ENCODE data around the gene RBFOX2. TPM values are rescaled to one million over a fixed set of nuclear protein-coding genes. Genes with fewer than 3 reads are reported as not detected.

Gene RBFOX2
- total and polyA plus RNA-seq, 2 donors (not counting 1 experiment from before 2014, with no cell fraction given) = not detected

DNA sequence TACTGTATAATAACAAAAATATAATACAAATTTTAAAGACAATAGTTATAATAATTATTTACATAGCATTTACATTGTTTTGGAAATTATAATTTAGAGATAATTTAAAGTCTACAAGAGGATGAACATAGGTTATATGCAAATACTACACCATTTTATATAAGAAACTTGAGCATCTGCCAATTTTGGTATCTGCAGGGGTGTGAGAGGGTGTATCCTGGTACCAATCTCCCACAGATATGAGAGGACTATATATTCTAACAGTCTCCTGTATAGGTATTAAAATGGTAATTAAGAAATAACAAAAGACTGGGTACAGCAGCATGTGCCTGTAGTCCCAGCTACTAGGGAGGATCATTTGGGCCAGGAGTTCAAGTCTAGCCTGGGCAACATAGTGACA lies 176.5 kb downstream of the RBFOX2 start:
- TF ChIP-seq CTCF (IDR thresholded peaks at IDR 0.05) = no peak
- no peak for TF ChIP-seq EZH2 (IDR thresholded peaks at IDR 0.05; ENCODE audit: borderline replicate concordance, insufficient read depth, low read depth, low read length, poor library complexity, severe bottlenecking)
- no peak overlapping the region for H3K4me3 Mint-ChIP-seq
- H3K9me3 Mint-ChIP-seq (ENCODE audit: insufficient read depth) = no peaks in the 10 kb centered on the region
- no peak overlapping the region for H2AFZ ChIP-seq (ENCODE audit: insufficient read depth, low read depth, low read length, poor library complexity, severe bottlenecking)
- H3K4me3 ChIP-seq (ENCODE audit: control extremely low read depth in 1 of 5, extremely low read depth in 1 of 5, insufficient read depth in 1 of 5, low read depth in 2 of 5, low read length in 4 of 5) = no peak overlapping the region
- no peaks in the 10 kb centered on the region for H3K79me2 ChIP-seq (ENCODE audit: control insufficient read depth, insufficient read depth, low read length)
- no peaks in the 10 kb centered on the region for H3K36me3 ChIP-seq (replicated peaks in 1 of 2; ENCODE audit: control extremely low read depth in 1 of 2, control insufficient read depth in 1 of 2, extremely low read depth in 1 of 2, insufficient read depth in 2 of 2, low read length in 1 of 2)
- no peak overlapping the region for H3K4me2 ChIP-seq (replicated peaks; ENCODE audit: low read depth, low read length, poor library complexity, severe bottlenecking)
- no peaks in the 10 kb centered on the region for H4K20me1 ChIP-seq (ENCODE audit: control insufficient read depth, insufficient read depth, low read length, poor library complexity, severe bottlenecking)
- H3K27ac Mint-ChIP-seq = no peak overlapping the region
- H3K27ac ChIP-seq (ENCODE audit: low read length in 2 of 2) = no peak overlapping the region
- H3K4me1 ChIP-seq (ENCODE audit: control insufficient read depth in 2 of 2, insufficient read depth in 2 of 2, low read length in 2 of 2) = no peaks in the 10 kb centered on the region
- CTCF ChIA-PET = interaction anchor here (0.7 to 1.3 kb wide), 2 partner anchors 11 to 218 kb away, joined by 3 to 4 read pairs; no protein-coding TSS in a partner anchor
- H3K9me3 ChIP-seq (ENCODE audit: control extremely low read depth in 1 of 3, control insufficient read depth in 2 of 3, insufficient read depth in 1 of 3, low read length in 2 of 3) = no peaks in the 10 kb centered on the region
- no peaks in the 10 kb centered on the region for H3K4me1 Mint-ChIP-seq
- ATAC-seq (ENCODE audit: low read depth) = no peak
- no peaks in the 10 kb centered on the region for H3K27me3 ChIP-seq (replicated peaks in 1 of 4; ENCODE audit: control extremely low read depth in 1 of 4, control insufficient read depth in 3 of 4, insufficient read depth in 4 of 4, low read length in 3 of 4)
- no peak for DNase-seq
- POLR2A ChIA-PET = no interaction called here
- intact Hi-C loops (cut with micrococcal nuclease) = no loop called here
- peaks cover 3% of the 10 kb centered on the region for H3K27me3 Mint-ChIP-seq
- no peak overlapping the region for H3K9ac ChIP-seq (ENCODE audit: low read length)

- Histone ChIP-seq H3K36me3 (replicated peaks in 1 of 2; ENCODE audit: control extremely low read depth in 1 of 2, control insufficient read depth in 1 of 2, extremely low read depth in 1 of 2, insufficient read depth in 2 of 2, low read length in 1 of 2) (no peaks in the 10 kb centered on the region), H2AFZ (ENCODE audit: insufficient read depth, low read depth, low read length, poor library complexity, severe bottlenecking) (no peak overlapping the region), H3K27ac (ENCODE audit: low read length in 2 of 2) (no peak overlapping the region), H3K27me3 (replicated peaks in 1 of 4; ENCODE audit: control extremely low read depth in 1 of 4, control insufficient read depth in 3 of 4, insufficient read depth in 4 of 4, low read length in 3 of 4) (no peaks in the 10 kb centered on the region), H3K4me2 (replicated peaks; ENCODE audit: low read depth, low read length, poor library complexity, severe bottlenecking) (no peak overlapping the region), H3K4me1 (ENCODE audit: control insufficient read depth in 2 of 2, insufficient read depth in 2 of 2, low read length in 2 of 2) (no peaks in the 10 kb centered on the region), H3K9ac (ENCODE audit: low read length) (no peak overlapping the region), H4K20me1 (ENCODE audit: control insufficient read depth, insufficient read depth, low read length, poor library complexity, severe bottlenecking) (no peaks in the 10 kb centered on the region), H3K4me3 (ENCODE audit: control extremely low read depth in 1 of 5, extremely low read depth in 1 of 5, insufficient read depth in 1 of 5, low read depth in 2 of 5, low read length in 4 of 5) (no peak overlapping the region), H3K9me3 (ENCODE audit: control extremely low read depth in 1 of 3, control insufficient read depth in 2 of 3, insufficient read depth in 1 of 3, low read length in 2 of 3) (no peaks in the 10 kb centered on the region), H3K79me2 (ENCODE audit: control insufficient read depth, insufficient read depth, low read length) (no peaks in the 10 kb centered on the region)
- Mint-ChIP-seq H3K27me3 (no peaks in the 10 kb centered on the region), H3K9me3 (ENCODE audit: insufficient read depth) (no peaks in the 10 kb centered on the region), H3K4me1 (no peaks in the 10 kb centered on the region), H3K4me3 (no peak overlapping the region), H3K27ac (no peak overlapping the region)
- DNase-seq = no peak
- TF ChIP-seq CTCF (IDR thresholded peaks at IDR 0.05) (no peak), EZH2 (IDR thresholded peaks at IDR 0.05; ENCODE audit: borderline replicate concordance, insufficient read depth, low read depth, low read length, poor library complexity, severe bottlenecking) (no peak)
- WGBS (ENCODE audit: insufficient coverage) = no CpG with 5 or more reads among the region's 5 CpGs
- intact Hi-C loops (cut with micrococcal nuclease) = no loop called here
- ChIA-PET CTCF (no interaction called here), POLR2A (no interaction called here)
- ATAC-seq (ENCODE audit: low read depth) = no peak
Measured at GRCh38 chr22:35850831-35851230, 177.8 kb downstream of the RBFOX2 start.

Measured in B cell (primary cell).